ENCODE measurements around the gene HECTD1.

HECTD1 gene

DNA sequence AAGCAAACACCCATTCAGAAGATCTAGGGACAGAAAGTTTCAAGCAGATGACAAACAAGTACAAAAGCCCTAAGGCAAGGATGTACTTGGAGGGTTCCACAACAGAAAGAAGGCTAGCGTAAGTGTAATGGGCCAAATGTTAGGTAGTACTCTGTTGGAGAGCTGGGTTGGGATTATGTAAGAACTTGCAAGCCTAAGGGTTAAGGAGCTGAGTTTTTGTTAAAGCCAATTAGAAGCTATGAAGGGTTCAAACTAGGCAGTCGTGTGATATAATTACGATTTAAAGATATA is 41.4 kb downstream of the HECTD1 start:
- Histone ChIP-seq H2AFZ (ENCODE audit: insufficient read depth, low read length, poor library complexity) (no peak overlapping the region), H3K4ac (ENCODE audit: low read depth, low read length) (no peak overlapping the region), H4K91ac (ENCODE audit: low read depth, low read length) (no peak overlapping the region), H3K27ac (ENCODE audit: low read depth, low read length) (no peak overlapping the region), H3K79me1 (ENCODE audit: low read length) (no peaks in the 10 kb centered on the region), H3K36me3 (ENCODE audit: control insufficient read depth in 1 of 2, insufficient read depth in 2 of 2, low read length in 2 of 2) (peaks cover 19 to 25% of the 10 kb centered on the region in 2 experiments), H3K4me2 (ENCODE audit: low read length) (no peak overlapping the region), H4K12ac (ENCODE audit: low read depth, low read length) (no peak overlapping the region), H3K4me3 (ENCODE audit: low read depth, low read length) (no peak overlapping the region), H2AK5ac (ENCODE audit: low read length) (no peak overlapping the region), H4K8ac (ENCODE audit: low read depth, low read length) (no peak overlapping the region), H3K79me2 (ENCODE audit: control insufficient read depth, insufficient read depth, low read length, poor library complexity) (no peaks in the 10 kb centered on the region), H2BK120ac (ENCODE audit: insufficient read depth, low read length, poor library complexity) (no peak overlapping the region), H3K9me3 (ENCODE audit: insufficient read depth, low read depth, low read length) (peaks cover 2% of the 10 kb centered on the region), H2BK12ac (ENCODE audit: low read length) (no peak overlapping the region), H3K23ac (ENCODE audit: low read length) (no peak overlapping the region), H3K18ac (ENCODE audit: low read length) (no peak overlapping the region), H3K27me3 (ENCODE audit: insufficient read depth, low read length) (no peaks in the 10 kb centered on the region), H3K4me1 (ENCODE audit: control insufficient read depth in 1 of 2, insufficient read depth in 2 of 2, low read length in 2 of 2) (peaks cover 2% of the 10 kb centered on the region in 2 experiments), H3K9ac (ENCODE audit: low read length) (no peak overlapping the region), H3K14ac (ENCODE audit: low read length) (no peak overlapping the region), H2BK5ac (ENCODE audit: low read depth, low read length, poor library complexity) (no peak overlapping the region)
- WGBS (ENCODE audit: extremely low coverage, insufficient coverage, insufficient read length): no CpG with 5 or more reads among the region's 3 CpGs
- no peak for DNase-seq

DNA sequence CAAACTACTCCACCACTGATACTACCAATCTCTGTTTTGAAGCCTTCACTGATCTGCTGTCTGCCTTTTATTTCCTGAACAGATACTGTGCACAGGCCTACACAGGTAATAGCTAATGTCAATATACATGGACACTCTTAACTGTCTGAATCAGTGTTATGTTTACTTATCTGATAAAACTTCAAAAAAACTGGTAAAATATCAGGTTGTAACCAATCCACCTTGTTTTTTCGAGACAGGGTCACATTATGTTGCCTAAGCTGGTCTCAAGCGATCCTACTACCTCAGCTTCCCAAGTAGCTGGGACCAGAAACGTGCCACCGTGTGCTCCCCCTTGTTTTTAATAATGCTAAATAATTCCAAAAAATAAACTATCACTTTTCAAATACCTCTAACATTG is 43.5 kb downstream of the HECTD1 start:
- H3K9me3 ChIP-seq (ENCODE audit: insufficient read depth, low read depth, low read length): peaks cover 2% of the 10 kb centered on the region
- peaks cover 25 to 28% of the 10 kb centered on the region in 2 experiments for H3K36me3 ChIP-seq (ENCODE audit: control insufficient read depth in 1 of 2, insufficient read depth in 2 of 2, low read length in 2 of 2)
- H2AFZ ChIP-seq (ENCODE audit: insufficient read depth, low read length, poor library complexity): no peak overlapping the region
- H4K12ac ChIP-seq (ENCODE audit: low read depth, low read length): no peak overlapping the region
- no peak overlapping the region for H3K4me3 ChIP-seq (ENCODE audit: low read depth, low read length)
- peaks cover 2% of the 10 kb centered on the region in 2 experiments for H3K4me1 ChIP-seq (ENCODE audit: control insufficient read depth in 1 of 2, insufficient read depth in 2 of 2, low read length in 2 of 2)
- no peak overlapping the region for H2AK5ac ChIP-seq (ENCODE audit: low read length)
- H4K8ac ChIP-seq (ENCODE audit: low read depth, low read length): no peak overlapping the region
- no peak overlapping the region for H4K91ac ChIP-seq (ENCODE audit: low read depth, low read length)
- no peaks in the 10 kb centered on the region for H3K27me3 ChIP-seq (ENCODE audit: insufficient read depth, low read length)
- H3K23ac ChIP-seq (ENCODE audit: low read length): no peak overlapping the region
- no peak overlapping the region for H3K4me2 ChIP-seq (ENCODE audit: low read length)
- H2BK120ac ChIP-seq (ENCODE audit: insufficient read depth, low read length, poor library complexity): no peak overlapping the region
- no peaks in the 10 kb centered on the region for H3K79me1 ChIP-seq (ENCODE audit: low read length)
- H3K79me2 ChIP-seq (ENCODE audit: control insufficient read depth, insufficient read depth, low read length, poor library complexity): no peaks in the 10 kb centered on the region
- H3K9ac ChIP-seq (ENCODE audit: low read length): no peak overlapping the region
- no peak overlapping the region for H3K14ac ChIP-seq (ENCODE audit: low read length)
- H3K18ac ChIP-seq (ENCODE audit: low read length): no peak overlapping the region
- no peak for DNase-seq
- no peak overlapping the region for H3K27ac ChIP-seq (ENCODE audit: low read depth, low read length)
- WGBS (ENCODE audit: extremely low coverage, insufficient coverage, insufficient read length): no CpG with 5 or more reads among the region's 4 CpGs
- H3K4ac ChIP-seq (ENCODE audit: low read depth, low read length): no peak overlapping the region
- no peak overlapping the region for H2BK5ac ChIP-seq (ENCODE audit: low read depth, low read length, poor library complexity)
- H2BK12ac ChIP-seq (ENCODE audit: low read length): no peak overlapping the region

DNA sequence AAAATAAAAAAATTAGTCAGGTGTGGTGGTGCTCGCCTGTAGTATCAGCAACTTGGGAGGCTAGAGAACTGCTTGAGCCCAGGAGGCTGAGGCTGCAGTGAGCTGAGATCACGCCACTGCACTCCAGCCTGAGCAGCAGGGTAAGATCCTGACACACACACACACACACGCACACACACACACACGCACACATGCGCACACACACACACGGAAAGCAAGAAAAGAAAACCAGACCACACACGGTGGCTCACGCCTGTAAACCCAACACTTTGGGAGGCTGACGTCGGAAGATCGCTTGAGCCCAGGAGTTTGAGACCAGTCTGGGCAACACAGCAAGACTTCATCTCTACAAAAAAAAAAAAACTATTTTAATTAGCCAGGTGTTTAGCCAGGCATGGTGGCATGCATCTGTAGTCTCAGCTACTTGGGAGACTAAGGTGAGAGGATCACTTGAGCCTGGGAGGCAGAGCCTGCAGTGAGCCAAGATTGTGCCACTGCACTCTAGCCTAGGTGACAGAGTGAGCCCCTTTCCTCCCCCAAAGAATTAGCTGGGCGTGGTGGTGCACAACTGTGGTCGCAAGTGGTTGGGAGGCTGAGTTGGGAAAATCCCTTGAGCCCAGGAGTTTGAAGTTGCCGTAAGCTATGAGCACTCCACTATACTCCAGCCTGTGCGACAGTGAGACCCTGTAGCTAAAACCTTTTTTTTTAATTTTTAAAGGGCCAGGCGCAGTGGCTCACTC is 44.5 kb downstream of the HECTD1 start:
- no peak overlapping the region for H4K91ac ChIP-seq (ENCODE audit: low read depth, low read length)
- H4K12ac ChIP-seq (ENCODE audit: low read depth, low read length): no peak overlapping the region
- peak overlapping the region; percentile 82 for H3K18ac ChIP-seq (ENCODE audit: low read length)
- H3K79me1 ChIP-seq (ENCODE audit: low read length): no peaks in the 10 kb centered on the region
- H3K9me3 ChIP-seq (ENCODE audit: insufficient read depth, low read depth, low read length): peaks cover 2% of the 10 kb centered on the region
- no peak overlapping the region for H3K14ac ChIP-seq (ENCODE audit: low read length)
- H3K27me3 ChIP-seq (ENCODE audit: insufficient read depth, low read length): no peaks in the 10 kb centered on the region
- DNase-seq: no peak
- H3K27ac ChIP-seq (ENCODE audit: low read depth, low read length): no peak overlapping the region
- no peak overlapping the region for H2BK5ac ChIP-seq (ENCODE audit: low read depth, low read length, poor library complexity)
- WGBS (ENCODE audit: extremely low coverage, insufficient coverage, insufficient read length): no CpG with 5 or more reads among the region's 16 CpGs
- peaks cover 2% of the 10 kb centered on the region in 2 experiments for H3K4me1 ChIP-seq (ENCODE audit: control insufficient read depth in 1 of 2, insufficient read depth in 2 of 2, low read length in 2 of 2)
- no peak overlapping the region for H3K4ac ChIP-seq (ENCODE audit: low read depth, low read length)
- H3K9ac ChIP-seq (ENCODE audit: low read length): no peak overlapping the region
- H3K23ac ChIP-seq (ENCODE audit: low read length): no peak overlapping the region
- H3K4me2 ChIP-seq (ENCODE audit: low read length): no peak overlapping the region
- H3K4me3 ChIP-seq (ENCODE audit: low read depth, low read length): no peak overlapping the region
- no peak overlapping the region for H4K8ac ChIP-seq (ENCODE audit: low read depth, low read length)
- no peaks in the 10 kb centered on the region for H3K79me2 ChIP-seq (ENCODE audit: control insufficient read depth, insufficient read depth, low read length, poor library complexity)
- no peak overlapping the region for H2BK12ac ChIP-seq (ENCODE audit: low read length)
- no peak overlapping the region for H2AK5ac ChIP-seq (ENCODE audit: low read length)
- H2AFZ ChIP-seq (ENCODE audit: insufficient read depth, low read length, poor library complexity): no peak overlapping the region
- peaks cover 29 to 30% of the 10 kb centered on the region in 2 experiments for H3K36me3 ChIP-seq (ENCODE audit: control insufficient read depth in 1 of 2, insufficient read depth in 2 of 2, low read length in 2 of 2)
- no peak overlapping the region for H2BK120ac ChIP-seq (ENCODE audit: insufficient read depth, low read length, poor library complexity)

DNA sequence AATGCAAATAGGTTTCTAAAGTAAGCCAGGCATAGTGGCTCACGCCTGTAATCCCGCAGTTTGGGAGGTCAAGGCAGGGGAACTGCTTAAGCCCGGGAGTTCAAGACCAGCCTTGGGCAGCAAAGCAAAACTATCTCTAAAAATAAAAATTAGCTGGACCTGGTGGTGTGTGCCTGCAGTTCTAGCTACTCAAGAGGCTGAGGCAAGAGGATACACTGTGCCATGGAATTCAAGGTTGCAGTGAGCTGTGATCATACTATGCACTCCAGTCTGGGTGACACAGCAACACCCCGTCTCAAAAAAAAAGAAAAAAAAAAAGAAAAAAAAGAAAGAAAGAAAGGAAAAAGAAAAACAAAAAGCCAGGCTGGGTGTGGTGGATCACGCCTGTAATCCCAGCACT is 46.3 kb downstream of the HECTD1 start:
- no peak overlapping the region for H2AK5ac ChIP-seq (ENCODE audit: low read length)
- no peak overlapping the region for H3K4me2 ChIP-seq (ENCODE audit: low read length)
- H3K9me3 ChIP-seq (ENCODE audit: insufficient read depth, low read depth, low read length): peaks cover 2% of the 10 kb centered on the region
- no peaks in the 10 kb centered on the region for H3K27me3 ChIP-seq (ENCODE audit: insufficient read depth, low read length)
- no peak for DNase-seq
- no CpG with 5 or more reads among the region's 5 CpGs for WGBS (ENCODE audit: extremely low coverage, insufficient coverage, insufficient read length)
- no peak overlapping the region for H3K14ac ChIP-seq (ENCODE audit: low read length)
- H3K4ac ChIP-seq (ENCODE audit: low read depth, low read length): no peak overlapping the region
- no peak overlapping the region for H4K91ac ChIP-seq (ENCODE audit: low read depth, low read length)
- H2BK12ac ChIP-seq (ENCODE audit: low read length): no peak overlapping the region
- no peak overlapping the region for H3K27ac ChIP-seq (ENCODE audit: low read depth, low read length)
- no peak overlapping the region for H2BK120ac ChIP-seq (ENCODE audit: insufficient read depth, low read length, poor library complexity)
- no peak overlapping the region for H3K4me3 ChIP-seq (ENCODE audit: low read depth, low read length)
- H3K79me2 ChIP-seq (ENCODE audit: control insufficient read depth, insufficient read depth, low read length, poor library complexity): no peaks in the 10 kb centered on the region
- no peak overlapping the region for H3K9ac ChIP-seq (ENCODE audit: low read length)
- peaks cover 23 to 26% of the 10 kb centered on the region in 2 experiments for H3K36me3 ChIP-seq (ENCODE audit: control insufficient read depth in 1 of 2, insufficient read depth in 2 of 2, low read length in 2 of 2)
- H3K4me1 ChIP-seq (ENCODE audit: control insufficient read depth in 1 of 2, insufficient read depth in 2 of 2, low read length in 2 of 2): peaks cover 0 to 2% of the 10 kb centered on the region in 2 experiments
- H3K79me1 ChIP-seq (ENCODE audit: low read length): no peaks in the 10 kb centered on the region
- no peak overlapping the region for H4K8ac ChIP-seq (ENCODE audit: low read depth, low read length)
- no peak overlapping the region for H4K12ac ChIP-seq (ENCODE audit: low read depth, low read length)
- no peak overlapping the region for H3K23ac ChIP-seq (ENCODE audit: low read length)
- no peak overlapping the region for H3K18ac ChIP-seq (ENCODE audit: low read length)
- H2BK5ac ChIP-seq (ENCODE audit: low read depth, low read length, poor library complexity): no peak overlapping the region
- H2AFZ ChIP-seq (ENCODE audit: insufficient read depth, low read length, poor library complexity): no peak overlapping the region
